GM18870 (cell line): ENCODE results near the gene CORO2B.

ENCODE experiments used
- ATAC-seq: cut with Tn5 transposase; IDR thresholded peaks from one replicate; pipeline ENCODE4 v1.9.1; 2021; ENCODE audit warnings: moderate library complexity; ENCODE audit not compliant: unreplicated experiment

Gene CORO2B

GRCh38 chr15:68764090-68764489, 185.3 kb downstream of the CORO2B start:
- ATAC-seq: no peak

- no peak for ATAC-seq
Measured at GRCh38 chr15:68765602-68766368, 187.0 kb downstream of the CORO2B start.

- no peak for ATAC-seq
Measured at GRCh38 chr15:68767833-68768232, 189.0 kb downstream of the CORO2B start.

- no peak for ATAC-seq
Measured at GRCh38 chr15:68768321-68768720, 189.5 kb downstream of the CORO2B start.

- ATAC-seq: no peak
Measured at GRCh38 chr15:68769702-68770101, 190.9 kb downstream of the CORO2B start.

- no peak for ATAC-seq
Measured at GRCh38 chr15:68770216-68770615, 191.4 kb downstream of the CORO2B start.

GRCh38 chr15:68773036-68773435, 194.2 kb downstream of the CORO2B start:
- ATAC-seq: no peak

- ATAC-seq: no peak
Measured at GRCh38 chr15:68774120-68774519, 195.3 kb downstream of the CORO2B start.

GRCh38 chr15:68774521-68775235, 195.9 kb downstream of the CORO2B start:
- ATAC-seq: no peak

GRCh38 chr15:68775236-68775577, 196.4 kb downstream of the CORO2B start:
- ATAC-seq: no peak

- no peak for ATAC-seq
Measured at GRCh38 chr15:68775671-68776476, 197.1 kb downstream of the CORO2B start.

GRCh38 chr15:68776477-68777270, 197.9 kb downstream of the CORO2B start:
- ATAC-seq: no peak
